HepG2 (cell line): ENCODE results near the gene SLC15A1. TPM values are rescaled to one million over a fixed set of nuclear protein-coding genes. Genes with fewer than 3 reads are reported as not detected.

Experiments used
- AHR ChIP-seq: IDR thresholded peaks from 2 replicates; pipeline ENCODE4 v1.6.1; 2018; ENCODE audit warnings: missing genetic modification reagents, missing compliant biosample characterization
- FOXP1 ChIP-seq, 2 experiments: fragments of 450-650 bp in 1 of 2; IDR thresholded peaks; 2 replicates each; pipeline ENCODE4 v1.6.1; 2017 to 2018; ENCODE audit warnings: antibody characterized with exemption in 1 of 2
- HMG20A ChIP-seq: IDR thresholded peaks from 2 replicates; pipeline ENCODE4 v1.6.1; 2016; ENCODE audit warnings: borderline replicate concordance
- KDM5B ChIP-seq: sonication (generic); formaldehyde crosslinking; IDR thresholded peaks from 2 replicates; pipeline ENCODE4 v1.4.0; 2020; ENCODE audit warnings: missing genetic modification reagents, mild to moderate bottlenecking, borderline replicate concordance
- KDM6A ChIP-seq: IDR thresholded peaks from 2 replicates; pipeline ENCODE4 v1.6.1; 2016; ENCODE audit warnings: low read depth
- MED1 ChIP-seq: sonication (generic); formaldehyde crosslinking; IDR thresholded peaks from 2 replicates; pipeline ENCODE4 v1.4.0; 2020; ENCODE audit warnings: missing genetic modification reagents
- MEIS2 ChIP-seq: sonication (generic); formaldehyde crosslinking; IDR thresholded peaks from 2 replicates; pipeline ENCODE4 v1.9.0; 2021; ENCODE audit warnings: mild to moderate bottlenecking, missing genetic modification reagents
- MNT ChIP-seq: fragments of 450-650 bp; IDR thresholded peaks from 2 replicates; pipeline ENCODE4 v1.6.1; 2016
- NFKB2 ChIP-seq: sonication (generic); formaldehyde crosslinking; IDR thresholded peaks from 2 replicates; pipeline ENCODE4 v1.4.0; 2020; ENCODE audit warnings: missing genetic modification reagents, borderline replicate concordance
- ZBTB38 ChIP-seq: sonication (generic); formaldehyde crosslinking; IDR thresholded peaks from 2 replicates; pipeline ENCODE4 v1.5.1; 2020; ENCODE audit warnings: mild to moderate bottlenecking, missing genetic modification reagents
- ZMYM2 ChIP-seq: sonication (generic); formaldehyde crosslinking; IDR thresholded peaks from 2 replicates; pipeline ENCODE4 v1.8.0; 2022; ENCODE audit warnings: mild to moderate bottlenecking, missing genetic modification reagents
- ZMYM3 ChIP-seq: sonication (generic); formaldehyde crosslinking; IDR thresholded peaks from 2 replicates; pipeline ENCODE4 v1.5.1; 2020; ENCODE audit warnings: mild to moderate bottlenecking, missing genetic modification reagents
- ZNF282 ChIP-seq: fragments of 450-650 bp; IDR thresholded peaks from 2 replicates; pipeline ENCODE4 v1.6.1; 2018; ENCODE audit not compliant: partially characterized antibody
- ZNF737 ChIP-seq: sonication (generic); formaldehyde crosslinking; IDR thresholded peaks from 2 replicates; pipeline ENCODE4 v1.5.0; 2020; ENCODE audit warnings: missing genetic modification reagents, mild to moderate bottlenecking, borderline replicate concordance
- polyA plus RNA-seq, 8 experiments: library from polyadenylated mRNA; depleted of rRNA in 3 of 8; stranded (reverse) in 7 of 8; unstranded in 1 of 8; fragments of >200 nt; fragmentation: Illumina TruSeq in 4 of 8; extraction: Trizol in 4 of 8; gene quantifications; 2 replicates each; pipeline versions ENCODE4 v1.2.1 to v1.2.3, GENCODE V29; 2011 to 2016; ENCODE audit warnings: low read depth in 4 of 8, missing spikeins in 1 of 8, mixed read lengths in 1 of 8; ENCODE audit not compliant: insufficient read depth in 1 of 8
- total RNA-seq, 5 experiments: library from RNA; depleted of rRNA; stranded (reverse); fragments of >200 nt; fragmentation: Illumina TruSeq; extraction: Trizol; gene quantifications; 2 replicates each; pipeline ENCODE4 v1.2.3, GENCODE V29; 2016; ENCODE audit warnings: low read depth in 1 of 5
- TF ChIP-seq, protein P1 (sequence below): IDR thresholded peaks from 2 replicates; pipeline ENCODE4 v1.6.1; 2016; ENCODE audit warnings: mild to moderate bottlenecking
- TF ChIP-seq, protein P2 (sequence below): IDR thresholded peaks from 2 replicates; pipeline ENCODE4 v1.6.1; 2018; ENCODE audit warnings: missing genetic modification reagents
- TF ChIP-seq, protein P3 (sequence below): sonication (generic); formaldehyde crosslinking; IDR thresholded peaks from 2 replicates; pipeline ENCODE4 v1.5.1; 2020; ENCODE audit warnings: mild to moderate bottlenecking, missing genetic modification reagents, borderline replicate concordance
- TF ChIP-seq, protein P4 (sequence below): sonication (generic); formaldehyde crosslinking; IDR thresholded peaks from 2 replicates; pipeline ENCODE4 v1.5.1; 2020; ENCODE audit warnings: mild to moderate bottlenecking, missing genetic modification reagents, moderate library complexity

Gene SLC15A1
- total and polyA plus RNA-seq, 2 of the 13 experiments (the other 11 are each of a cell fraction or from before 2014, with no cell fraction given) = 0.17 to 0.20 TPM

- TF ChIP-seq, protein P1, sequence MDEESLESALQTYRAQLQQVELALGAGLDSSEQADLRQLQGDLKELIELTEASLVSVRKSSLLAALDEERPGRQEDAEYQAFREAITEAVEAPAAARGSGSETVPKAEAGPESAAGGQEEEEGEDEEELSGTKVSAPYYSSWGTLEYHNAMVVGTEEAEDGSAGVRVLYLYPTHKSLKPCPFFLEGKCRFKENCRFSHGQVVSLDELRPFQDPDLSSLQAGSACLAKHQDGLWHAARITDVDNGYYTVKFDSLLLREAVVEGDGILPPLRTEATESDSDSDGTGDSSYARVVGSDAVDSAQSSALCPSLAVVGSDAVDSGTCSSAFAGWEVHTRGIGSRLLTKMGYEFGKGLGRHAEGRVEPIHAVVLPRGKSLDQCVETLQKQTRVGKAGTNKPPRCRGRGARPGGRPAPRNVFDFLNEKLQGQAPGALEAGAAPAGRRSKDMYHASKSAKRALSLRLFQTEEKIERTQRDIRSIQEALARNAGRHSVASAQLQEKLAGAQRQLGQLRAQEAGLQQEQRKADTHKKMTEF (CRISPR knock-in tag) = peak; percentile 45; the same call in 1 of the 2 replicates
- TF ChIP-seq MED1 (CRISPR knock-in tag) = peak; percentile 53
- peak; percentile 72; the same call in 1 of the 2 replicates for TF ChIP-seq ZMYM2 (CRISPR knock-in tag)
- TF ChIP-seq KDM5B (CRISPR knock-in tag) = 0 out of 2 replicates have a peak, but pooled peaks have one; percentile 6
- TF ChIP-seq, protein P2, sequence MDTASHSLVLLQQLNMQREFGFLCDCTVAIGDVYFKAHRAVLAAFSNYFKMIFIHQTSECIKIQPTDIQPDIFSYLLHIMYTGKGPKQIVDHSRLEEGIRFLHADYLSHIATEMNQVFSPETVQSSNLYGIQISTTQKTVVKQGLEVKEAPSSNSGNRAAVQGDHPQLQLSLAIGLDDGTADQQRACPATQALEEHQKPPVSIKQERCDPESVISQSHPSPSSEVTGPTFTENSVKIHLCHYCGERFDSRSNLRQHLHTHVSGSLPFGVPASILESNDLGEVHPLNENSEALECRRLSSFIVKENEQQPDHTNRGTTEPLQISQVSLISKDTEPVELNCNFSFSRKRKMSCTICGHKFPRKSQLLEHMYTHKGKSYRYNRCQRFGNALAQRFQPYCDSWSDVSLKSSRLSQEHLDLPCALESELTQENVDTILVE = no peak
- TF ChIP-seq ZBTB38 (CRISPR knock-in tag) = 0 out of 2 replicates have a peak, but pooled peaks have one; percentile 17
- TF ChIP-seq ZMYM3 (CRISPR knock-in tag) = peak; percentile 58
- no peak for TF ChIP-seq MNT
- TF ChIP-seq AHR (CRISPR knock-in tag) = 0 out of 2 replicates have a peak, but pooled peaks have one; percentile 19
- TF ChIP-seq, protein P3, sequence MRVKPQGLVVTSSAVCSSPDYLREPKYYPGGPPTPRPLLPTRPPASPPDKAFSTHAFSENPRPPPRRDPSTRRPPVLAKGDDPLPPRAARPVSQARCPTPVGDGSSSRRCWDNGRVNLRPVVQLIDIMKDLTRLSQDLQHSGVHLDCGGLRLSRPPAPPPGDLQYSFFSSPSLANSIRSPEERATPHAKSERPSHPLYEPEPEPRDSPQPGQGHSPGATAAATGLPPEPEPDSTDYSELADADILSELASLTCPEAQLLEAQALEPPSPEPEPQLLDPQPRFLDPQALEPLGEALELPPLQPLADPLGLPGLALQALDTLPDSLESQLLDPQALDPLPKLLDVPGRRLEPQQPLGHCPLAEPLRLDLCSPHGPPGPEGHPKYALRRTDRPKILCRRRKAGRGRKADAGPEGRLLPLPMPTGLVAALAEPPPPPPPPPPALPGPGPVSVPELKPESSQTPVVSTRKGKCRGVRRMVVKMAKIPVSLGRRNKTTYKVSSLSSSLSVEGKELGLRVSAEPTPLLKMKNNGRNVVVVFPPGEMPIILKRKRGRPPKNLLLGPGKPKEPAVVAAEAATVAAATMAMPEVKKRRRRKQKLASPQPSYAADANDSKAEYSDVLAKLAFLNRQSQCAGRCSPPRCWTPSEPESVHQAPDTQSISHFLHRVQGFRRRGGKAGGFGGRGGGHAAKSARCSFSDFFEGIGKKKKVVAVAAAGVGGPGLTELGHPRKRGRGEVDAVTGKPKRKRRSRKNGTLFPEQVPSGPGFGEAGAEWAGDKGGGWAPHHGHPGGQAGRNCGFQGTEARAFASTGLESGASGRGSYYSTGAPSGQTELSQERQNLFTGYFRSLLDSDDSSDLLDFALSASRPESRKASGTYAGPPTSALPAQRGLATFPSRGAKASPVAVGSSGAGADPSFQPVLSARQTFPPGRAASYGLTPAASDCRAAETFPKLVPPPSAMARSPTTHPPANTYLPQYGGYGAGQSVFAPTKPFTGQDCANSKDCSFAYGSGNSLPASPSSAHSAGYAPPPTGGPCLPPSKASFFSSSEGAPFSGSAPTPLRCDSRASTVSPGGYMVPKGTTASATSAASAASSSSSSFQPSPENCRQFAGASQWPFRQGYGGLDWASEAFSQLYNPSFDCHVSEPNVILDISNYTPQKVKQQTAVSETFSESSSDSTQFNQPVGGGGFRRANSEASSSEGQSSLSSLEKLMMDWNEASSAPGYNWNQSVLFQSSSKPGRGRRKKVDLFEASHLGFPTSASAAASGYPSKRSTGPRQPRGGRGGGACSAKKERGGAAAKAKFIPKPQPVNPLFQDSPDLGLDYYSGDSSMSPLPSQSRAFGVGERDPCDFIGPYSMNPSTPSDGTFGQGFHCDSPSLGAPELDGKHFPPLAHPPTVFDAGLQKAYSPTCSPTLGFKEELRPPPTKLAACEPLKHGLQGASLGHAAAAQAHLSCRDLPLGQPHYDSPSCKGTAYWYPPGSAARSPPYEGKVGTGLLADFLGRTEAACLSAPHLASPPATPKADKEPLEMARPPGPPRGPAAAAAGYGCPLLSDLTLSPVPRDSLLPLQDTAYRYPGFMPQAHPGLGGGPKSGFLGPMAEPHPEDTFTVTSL (CRISPR knock-in tag) = peak; percentile 55; the same call in 1 of the 2 replicates
- TF ChIP-seq ZNF737 = no peak
- TF ChIP-seq, protein P4, sequence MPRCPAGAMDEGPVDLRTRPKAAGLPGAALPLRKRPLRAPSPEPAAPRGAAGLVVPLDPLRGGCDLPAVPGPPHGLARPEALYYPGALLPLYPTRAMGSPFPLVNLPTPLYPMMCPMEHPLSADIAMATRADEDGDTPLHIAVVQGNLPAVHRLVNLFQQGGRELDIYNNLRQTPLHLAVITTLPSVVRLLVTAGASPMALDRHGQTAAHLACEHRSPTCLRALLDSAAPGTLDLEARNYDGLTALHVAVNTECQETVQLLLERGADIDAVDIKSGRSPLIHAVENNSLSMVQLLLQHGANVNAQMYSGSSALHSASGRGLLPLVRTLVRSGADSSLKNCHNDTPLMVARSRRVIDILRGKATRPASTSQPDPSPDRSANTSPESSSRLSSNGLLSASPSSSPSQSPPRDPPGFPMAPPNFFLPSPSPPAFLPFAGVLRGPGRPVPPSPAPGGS (CRISPR knock-in tag) = 0 out of 2 replicates have a peak, but pooled peaks have one; percentile 39
- TF ChIP-seq FOXP1 (IDR thresholded peaks at IDR 0.05) = no peak
- TF ChIP-seq FOXP1 (CRISPR knock-in tag; IDR thresholded peaks at IDR 0.05) = 0 out of 2 replicates have a peak, but pooled peaks have one; percentile 21
- TF ChIP-seq NFKB2 (CRISPR knock-in tag) = 0 out of 2 replicates have a peak, but pooled peaks have one; percentile 36
- no peak for TF ChIP-seq KDM6A
- no peak for TF ChIP-seq MEIS2 (CRISPR knock-in tag)
- peak; percentile 55; the same call in 1 of the 2 replicates for TF ChIP-seq HMG20A
- no peak for TF ChIP-seq ZNF282
These were observed 23.5 kb upstream of the SLC15A1 start (continued) for GRCh38 chr13:98775844-98776598.
